Osteoblast (primary cell): ENCODE results near the gene LGR6. TPM values are rescaled to one million over a fixed set of nuclear protein-coding genes. Genes with fewer than 3 reads are reported as not detected.
"Not testable (repeated sequence)": the region's sequence is repeated elsewhere in the genome, so short reads cannot be mapped to it uniquely, and the experiment has no call there.

Experiments
- DNase-seq: peaks from one replicate; pipeline ENCODE4 v3.0.0; 2011; ENCODE audit warnings: low spot score, mixed read lengths; ENCODE audit not compliant: insufficient read length; ENCODE audit errors: missing footprints
- H2AFZ ChIP-seq: 2 replicates; pipeline ENCODE4 v1.6.0; 2011; ENCODE audit warnings: mild to moderate bottlenecking, low read length
- H3K27ac ChIP-seq: 2 replicates; pipeline ENCODE4 v1.5.1; 2011; ENCODE audit warnings: mild to moderate bottlenecking, low read depth, low read length, moderate library complexity
- H3K27me3 ChIP-seq: 2 replicates; pipeline ENCODE4 v1.6.0; 2012; ENCODE audit warnings: mild to moderate bottlenecking, control low read depth, inconsistent platforms, low read length, moderate library complexity; ENCODE audit not compliant: insufficient read depth
- H3K36me3 ChIP-seq: 2 replicates; pipeline ENCODE4 v1.5.1; 2011; ENCODE audit warnings: mild to moderate bottlenecking, low read length, control low read depth, moderate library complexity; ENCODE audit not compliant: insufficient read depth
- H3K4me1 ChIP-seq: 2 replicates; pipeline ENCODE4 v1.5.1; 2011; ENCODE audit warnings: mild to moderate bottlenecking, low read length, control low read depth, moderate library complexity; ENCODE audit not compliant: insufficient read depth
- H3K4me2 ChIP-seq: 2 replicates; pipeline ENCODE4 v1.6.0; 2011; ENCODE audit warnings: mild to moderate bottlenecking, low read length; ENCODE audit not compliant: insufficient read depth
- H3K4me3 ChIP-seq: fragments of 200-600 bp; sonication (generic); 3 replicates; pipeline ENCODE4 v1.5.1; 2012; ENCODE audit warnings: mild to moderate bottlenecking, low read length, inconsistent platforms; ENCODE audit not compliant: insufficient read depth
- H3K79me2 ChIP-seq: 2 replicates; pipeline ENCODE4 v1.6.0; 2012; ENCODE audit warnings: mild to moderate bottlenecking, low read length, control low read depth, inconsistent platforms; ENCODE audit not compliant: insufficient read depth
- H3K9me3 ChIP-seq: 2 replicates; pipeline ENCODE4 v1.5.1; 2011; ENCODE audit warnings: low read depth, low read length, control low read depth
- H4K20me1 ChIP-seq: 2 replicates; pipeline ENCODE4 v1.6.0; 2012; ENCODE audit warnings: mild to moderate bottlenecking, low read length, control low read depth; ENCODE audit not compliant: insufficient read depth
- total RNA-seq: library from RNA; depleted of rRNA; stranded (reverse); fragments of >200 nt; gene quantifications from 2 replicates; pipeline ENCODE4 v1.2.3, GENCODE V29; 2012
- TF ChIP-seq, protein P1 (sequence below): IDR thresholded peaks from 2 replicates; pipeline ENCODE4 v1.5.1; 2011; ENCODE audit warnings: mild to moderate bottlenecking, low read depth, low read length, moderate library complexity; ENCODE audit errors: extremely low read depth

The LGR6 gene
- total RNA-seq, 1 donor = not detected

DNA sequence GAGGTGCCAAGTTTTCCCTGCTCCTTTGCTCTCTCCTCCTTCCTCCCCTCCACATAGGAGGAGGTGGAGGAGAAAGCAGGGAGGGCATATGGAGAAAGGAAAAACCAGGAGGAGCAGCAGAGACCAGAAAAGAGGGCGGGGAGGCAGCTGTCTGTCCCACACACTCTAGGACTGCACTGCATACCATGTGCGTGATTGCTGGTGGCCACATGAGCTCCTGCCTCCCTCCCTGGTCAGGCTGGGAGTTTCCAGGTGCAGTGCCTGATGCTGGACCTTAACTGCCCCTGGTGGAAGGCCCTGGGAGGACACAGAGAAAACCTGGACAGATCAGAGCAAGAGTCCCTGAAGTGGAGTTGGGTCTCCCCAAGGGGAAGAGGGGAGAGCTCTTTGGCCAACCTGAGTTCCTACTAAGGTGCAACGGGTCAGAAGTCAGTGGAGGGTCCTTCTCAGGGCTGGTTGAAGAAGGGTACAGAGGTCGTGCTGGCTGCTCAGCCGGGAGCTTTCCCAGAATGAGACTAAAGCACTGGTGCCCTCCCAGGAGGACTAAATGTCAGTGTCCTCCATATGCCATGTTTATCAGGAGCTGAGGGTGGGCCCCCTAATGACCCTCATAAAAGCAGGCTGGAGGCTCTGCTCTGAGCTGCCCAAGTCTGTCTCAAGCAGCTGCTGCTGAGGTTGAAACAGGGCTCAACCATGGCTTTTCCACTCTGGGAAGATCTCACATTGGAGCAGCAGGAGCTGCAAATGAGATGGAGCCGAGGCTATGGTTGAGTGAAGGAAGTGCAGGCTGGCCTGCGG, 3.5 kb upstream of the LGR6 start:
- DNase-seq = no peak
- TF ChIP-seq, protein P1, sequence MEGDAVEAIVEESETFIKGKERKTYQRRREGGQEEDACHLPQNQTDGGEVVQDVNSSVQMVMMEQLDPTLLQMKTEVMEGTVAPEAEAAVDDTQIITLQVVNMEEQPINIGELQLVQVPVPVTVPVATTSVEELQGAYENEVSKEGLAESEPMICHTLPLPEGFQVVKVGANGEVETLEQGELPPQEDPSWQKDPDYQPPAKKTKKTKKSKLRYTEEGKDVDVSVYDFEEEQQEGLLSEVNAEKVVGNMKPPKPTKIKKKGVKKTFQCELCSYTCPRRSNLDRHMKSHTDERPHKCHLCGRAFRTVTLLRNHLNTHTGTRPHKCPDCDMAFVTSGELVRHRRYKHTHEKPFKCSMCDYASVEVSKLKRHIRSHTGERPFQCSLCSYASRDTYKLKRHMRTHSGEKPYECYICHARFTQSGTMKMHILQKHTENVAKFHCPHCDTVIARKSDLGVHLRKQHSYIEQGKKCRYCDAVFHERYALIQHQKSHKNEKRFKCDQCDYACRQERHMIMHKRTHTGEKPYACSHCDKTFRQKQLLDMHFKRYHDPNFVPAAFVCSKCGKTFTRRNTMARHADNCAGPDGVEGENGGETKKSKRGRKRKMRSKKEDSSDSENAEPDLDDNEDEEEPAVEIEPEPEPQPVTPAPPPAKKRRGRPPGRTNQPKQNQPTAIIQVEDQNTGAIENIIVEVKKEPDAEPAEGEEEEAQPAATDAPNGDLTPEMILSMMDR = peak; percentile 11

DNA sequence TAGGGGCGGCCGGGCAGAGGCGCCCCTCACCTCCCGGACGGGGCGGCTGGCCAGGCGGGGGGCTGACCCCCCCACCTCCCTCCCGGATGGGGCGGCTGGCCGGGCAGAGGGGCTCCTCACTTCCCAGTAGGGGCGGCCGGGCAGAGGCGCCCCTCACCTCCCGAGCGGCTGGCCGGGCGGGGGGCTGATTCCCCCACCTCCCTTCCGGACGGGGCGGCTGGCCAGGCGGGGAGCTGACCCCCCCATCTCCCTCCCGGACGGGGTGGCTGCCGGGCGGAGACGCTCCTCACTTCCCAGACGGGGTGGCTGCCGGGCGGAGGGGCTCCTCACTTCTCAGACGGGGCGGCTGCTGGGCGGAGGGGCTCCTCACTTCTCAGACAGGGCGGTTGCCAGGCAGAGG, 2.2 kb upstream of the LGR6 start:
- not testable (repeated sequence) for H3K79me2 ChIP-seq, H3K4me2 ChIP-seq, H3K4me3 ChIP-seq, H3K36me3 ChIP-seq, DNase-seq, H3K4me1 ChIP-seq, H4K20me1 ChIP-seq, H2AFZ ChIP-seq, H3K9me3 ChIP-seq, H3K27ac ChIP-seq
- H3K27me3 ChIP-seq = peaks cover 40% of the 10 kb centered on the region

More for the DNA sequence above, 3.5 kb upstream of the LGR6 start:
- H3K27me3 ChIP-seq = peaks cover 28% of the 10 kb centered on the region
- H3K4me3 ChIP-seq = no peak overlapping the region
- H3K4me1 ChIP-seq = peaks cover 2% of the 10 kb centered on the region
- no peaks in the 10 kb centered on the region for H4K20me1 ChIP-seq
- H3K9me3 ChIP-seq = no peaks in the 10 kb centered on the region
- H3K79me2 ChIP-seq = no peaks in the 10 kb centered on the region
- no peak overlapping the region for H3K27ac ChIP-seq
- no peak overlapping the region for H2AFZ ChIP-seq
- no peak overlapping the region for H3K4me2 ChIP-seq
- no peaks in the 10 kb centered on the region for H3K36me3 ChIP-seq

DNA sequence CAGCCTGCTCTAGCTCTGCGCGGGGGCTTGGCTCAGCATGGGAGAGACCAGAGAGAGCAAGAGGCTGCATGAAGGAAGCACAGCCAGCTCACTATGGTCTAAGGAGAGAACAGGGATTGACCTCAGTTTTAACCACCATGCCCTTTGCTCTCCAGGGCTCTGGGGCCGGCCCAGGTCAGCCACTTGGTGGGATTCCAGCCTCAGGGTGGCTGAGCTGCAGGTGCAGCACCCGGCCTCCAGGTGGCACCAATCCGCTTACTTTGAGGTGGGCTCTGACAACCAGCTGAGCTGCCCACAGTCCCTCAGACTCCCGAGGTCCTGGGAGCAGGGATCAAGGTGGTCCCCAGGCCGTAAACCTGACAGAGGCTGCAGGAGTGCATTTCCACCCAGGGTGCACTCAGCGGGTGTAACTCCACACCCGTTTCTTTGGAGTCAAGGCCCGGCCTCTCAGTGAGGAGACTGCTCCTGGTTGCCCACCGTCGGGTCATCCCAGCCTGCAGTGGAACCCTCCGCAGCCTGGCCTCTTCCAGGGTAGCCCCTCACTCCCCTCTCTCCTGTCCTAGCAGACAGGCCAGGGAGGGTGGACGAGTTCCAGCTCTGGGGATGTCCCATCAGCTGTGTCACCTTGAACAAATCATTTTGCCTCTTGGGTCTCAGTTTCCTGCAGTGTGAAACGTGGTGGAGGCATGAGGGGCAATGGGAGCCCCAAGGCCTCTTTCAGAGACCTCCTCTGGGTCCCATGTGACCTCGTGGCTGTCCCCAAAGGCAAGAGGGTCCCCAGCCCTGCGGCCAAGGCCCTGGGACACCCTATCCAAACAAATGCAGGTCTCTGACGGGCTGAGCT, 607 bp upstream of the LGR6 start:
- no peaks in the 10 kb centered on the region for H3K9me3 ChIP-seq
- no peak overlapping the region for H3K4me2 ChIP-seq
- TF ChIP-seq, protein P1 = peak; percentile 80
- H3K4me1 ChIP-seq = no peaks in the 10 kb centered on the region
- H3K79me2 ChIP-seq = no peaks in the 10 kb centered on the region
- H3K4me3 ChIP-seq = no peak overlapping the region
- no peaks in the 10 kb centered on the region for H4K20me1 ChIP-seq
- H3K27ac ChIP-seq = no peak overlapping the region
- peaks cover 46% of the 10 kb centered on the region for H3K27me3 ChIP-seq
- no peak overlapping the region for H2AFZ ChIP-seq
- peak; percentile 97 for DNase-seq
- no peaks in the 10 kb centered on the region for H3K36me3 ChIP-seq

DNA sequence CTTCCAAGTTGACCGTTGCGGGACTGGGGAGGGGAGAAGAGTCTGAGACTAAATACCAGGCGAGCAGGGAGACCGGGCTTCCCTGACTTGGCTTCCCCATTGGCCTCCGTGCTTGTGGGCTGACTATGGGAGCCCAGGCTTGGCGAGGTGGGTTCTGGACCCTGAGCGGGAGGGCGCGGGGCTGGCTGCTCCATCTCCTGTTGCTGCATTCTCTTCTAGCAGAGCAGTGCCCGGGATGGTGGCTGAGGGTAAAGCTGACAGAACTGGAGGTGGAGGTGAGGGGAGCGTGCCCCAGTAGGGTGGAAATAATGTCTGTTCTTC, 689 bp downstream of the LGR6 start:
- no peak overlapping the region for H3K4me2 ChIP-seq
- no peak overlapping the region for H3K4me3 ChIP-seq
- no peak overlapping the region for H2AFZ ChIP-seq
- H3K4me1 ChIP-seq = no peaks in the 10 kb centered on the region
- no peaks in the 10 kb centered on the region for H4K20me1 ChIP-seq
- no peaks in the 10 kb centered on the region for H3K36me3 ChIP-seq
- H3K27ac ChIP-seq = no peak overlapping the region
- peaks cover 44% of the 10 kb centered on the region for H3K27me3 ChIP-seq
- TF ChIP-seq, protein P1 = no peak
- no peak for DNase-seq
- no peaks in the 10 kb centered on the region for H3K79me2 ChIP-seq
- no peaks in the 10 kb centered on the region for H3K9me3 ChIP-seq
